ENCODE results near the gene RAB1A.

Gene RAB1A

DNA sequence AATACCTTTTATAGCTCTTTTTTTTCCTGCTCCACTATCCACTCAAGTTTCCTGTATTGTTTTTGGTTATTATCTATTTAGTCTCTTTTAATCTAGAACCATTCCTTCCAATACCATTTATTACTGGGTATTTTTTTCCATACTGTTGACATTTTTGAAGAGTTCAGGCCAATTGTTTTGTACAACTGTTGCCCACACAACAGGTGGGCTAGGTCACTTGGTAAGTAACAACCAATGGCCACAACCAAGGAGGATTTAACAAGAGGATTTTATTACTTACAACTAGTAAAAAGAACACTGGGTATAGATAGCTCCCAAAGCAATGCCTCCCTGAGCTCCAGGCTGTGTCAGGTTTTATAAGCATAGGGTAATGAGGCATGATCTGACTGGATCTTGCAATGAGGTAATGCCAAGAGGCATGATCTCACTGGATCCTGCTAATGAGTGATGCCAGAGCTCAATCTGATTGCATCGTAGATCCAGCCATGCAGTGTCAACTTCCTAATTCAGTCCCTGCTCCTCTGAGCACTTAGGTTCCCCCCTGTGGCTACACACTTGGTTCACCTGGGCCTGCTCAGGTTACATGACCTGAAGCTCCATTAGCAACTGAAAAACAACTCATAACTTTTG, 80.8 kb downstream of the RAB1A start:
- TF ChIP-seq FOXP2 (optimal IDR thresholded peaks at IDR 0.05; ENCODE audit: borderline replicate concordance, extremely low read depth, extremely low read length, insufficient read depth), result no peak
- no peak for TF ChIP-seq SIN3A (IDR thresholded peaks at IDR 0.05; ENCODE audit: borderline replicate concordance, insufficient read depth, low read length)
- no peak for TF ChIP-seq POLR2AphosphoS5 (IDR thresholded peaks at IDR 0.05; ENCODE audit: low read depth, low read length)
- no peak for TF ChIP-seq TAF1 (IDR thresholded peaks at IDR 0.05; ENCODE audit: borderline replicate concordance, insufficient read depth, low read length)
- TF ChIP-seq, protein P1, sequence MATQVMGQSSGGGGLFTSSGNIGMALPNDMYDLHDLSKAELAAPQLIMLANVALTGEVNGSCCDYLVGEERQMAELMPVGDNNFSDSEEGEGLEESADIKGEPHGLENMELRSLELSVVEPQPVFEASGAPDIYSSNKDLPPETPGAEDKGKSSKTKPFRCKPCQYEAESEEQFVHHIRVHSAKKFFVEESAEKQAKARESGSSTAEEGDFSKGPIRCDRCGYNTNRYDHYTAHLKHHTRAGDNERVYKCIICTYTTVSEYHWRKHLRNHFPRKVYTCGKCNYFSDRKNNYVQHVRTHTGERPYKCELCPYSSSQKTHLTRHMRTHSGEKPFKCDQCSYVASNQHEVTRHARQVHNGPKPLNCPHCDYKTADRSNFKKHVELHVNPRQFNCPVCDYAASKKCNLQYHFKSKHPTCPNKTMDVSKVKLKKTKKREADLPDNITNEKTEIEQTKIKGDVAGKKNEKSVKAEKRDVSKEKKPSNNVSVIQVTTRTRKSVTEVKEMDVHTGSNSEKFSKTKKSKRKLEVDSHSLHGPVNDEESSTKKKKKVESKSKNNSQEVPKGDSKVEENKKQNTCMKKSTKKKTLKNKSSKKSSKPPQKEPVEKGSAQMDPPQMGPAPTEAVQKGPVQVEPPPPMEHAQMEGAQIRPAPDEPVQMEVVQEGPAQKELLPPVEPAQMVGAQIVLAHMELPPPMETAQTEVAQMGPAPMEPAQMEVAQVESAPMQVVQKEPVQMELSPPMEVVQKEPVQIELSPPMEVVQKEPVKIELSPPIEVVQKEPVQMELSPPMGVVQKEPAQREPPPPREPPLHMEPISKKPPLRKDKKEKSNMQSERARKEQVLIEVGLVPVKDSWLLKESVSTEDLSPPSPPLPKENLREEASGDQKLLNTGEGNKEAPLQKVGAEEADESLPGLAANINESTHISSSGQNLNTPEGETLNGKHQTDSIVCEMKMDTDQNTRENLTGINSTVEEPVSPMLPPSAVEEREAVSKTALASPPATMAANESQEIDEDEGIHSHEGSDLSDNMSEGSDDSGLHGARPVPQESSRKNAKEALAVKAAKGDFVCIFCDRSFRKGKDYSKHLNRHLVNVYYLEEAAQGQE (IDR thresholded peaks at IDR 0.05; ENCODE audit: insufficient read depth in 1 of 2, low read depth in 2 of 2, low read length in 2 of 2), result no peak

DNA sequence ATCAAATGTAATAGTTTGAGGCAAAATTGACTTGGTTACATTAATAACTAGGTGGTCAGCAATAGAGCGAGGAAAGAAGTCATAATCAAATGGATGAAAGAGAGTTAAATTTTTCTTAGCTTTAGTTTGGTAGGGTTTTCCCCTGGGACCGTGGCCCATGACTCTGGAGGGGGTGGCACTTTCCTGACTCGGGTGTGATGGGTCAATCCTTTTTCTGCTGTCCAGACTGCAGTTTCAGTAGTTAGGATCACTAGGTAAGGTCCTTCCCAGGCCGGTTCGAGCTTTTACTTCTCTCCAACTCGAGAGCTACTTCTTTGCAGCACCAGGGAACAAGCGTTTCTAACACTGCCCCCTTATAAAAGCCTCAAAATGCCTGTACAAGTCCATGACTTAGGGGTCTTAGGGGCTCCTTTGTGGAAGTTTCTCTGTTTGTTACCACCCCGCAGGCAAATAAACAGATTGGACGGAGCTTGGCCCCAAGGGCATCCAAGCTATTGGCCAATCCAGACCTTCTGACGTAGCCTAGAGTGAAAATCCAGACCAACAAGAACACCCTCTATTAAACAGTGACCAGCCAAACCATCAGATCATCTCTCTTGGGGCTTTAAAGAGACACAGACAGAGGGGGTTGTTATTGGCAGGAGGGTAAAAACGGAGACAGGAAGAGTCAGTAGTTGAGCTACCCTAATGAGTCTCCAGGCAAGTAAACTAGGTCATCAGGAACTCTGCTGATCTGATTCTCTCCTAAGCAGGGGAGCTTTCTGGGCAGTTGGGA, 83.1 kb downstream of the RAB1A start:
- TF ChIP-seq TAF1 (IDR thresholded peaks at IDR 0.05; ENCODE audit: borderline replicate concordance, insufficient read depth, low read length), result no peak
- TF ChIP-seq SIN3A (IDR thresholded peaks at IDR 0.05; ENCODE audit: borderline replicate concordance, insufficient read depth, low read length), result no peak
- TF ChIP-seq POLR2AphosphoS5 (IDR thresholded peaks at IDR 0.05; ENCODE audit: low read depth, low read length), result no peak
- TF ChIP-seq, protein P1 (IDR thresholded peaks at IDR 0.05; ENCODE audit: insufficient read depth in 1 of 2, low read depth in 2 of 2, low read length in 2 of 2), result no peak
- no peak for TF ChIP-seq FOXP2 (optimal IDR thresholded peaks at IDR 0.05; ENCODE audit: borderline replicate concordance, extremely low read depth, extremely low read length, insufficient read depth)

DNA sequence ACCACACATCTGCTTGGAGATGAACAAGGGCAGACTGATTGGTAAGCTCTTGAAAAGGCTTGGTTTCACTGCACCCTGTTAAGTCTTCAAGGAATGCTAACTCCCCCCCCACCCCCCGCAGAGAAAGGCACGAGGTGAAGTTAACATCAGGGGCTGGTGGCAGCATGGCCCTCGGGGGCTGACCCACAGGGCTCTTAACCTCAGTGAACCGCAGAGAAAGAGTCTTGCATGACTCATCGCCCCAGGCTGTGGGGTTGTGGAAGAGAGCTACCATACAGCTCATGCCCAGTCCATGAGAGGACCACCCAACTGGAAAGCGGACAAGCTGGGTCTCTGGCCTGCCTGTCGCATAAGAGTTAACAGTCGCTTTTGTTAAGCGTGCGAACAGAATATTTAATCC, 84.3 kb downstream of the RAB1A start:
- TF ChIP-seq, protein P1 (IDR thresholded peaks at IDR 0.05; ENCODE audit: insufficient read depth in 1 of 2, low read depth in 2 of 2, low read length in 2 of 2), result no peak
- TF ChIP-seq POLR2AphosphoS5 (IDR thresholded peaks at IDR 0.05; ENCODE audit: low read depth, low read length) (no peak), TAF1 (IDR thresholded peaks at IDR 0.05; ENCODE audit: borderline replicate concordance, insufficient read depth, low read length) (no peak), FOXP2 (optimal IDR thresholded peaks at IDR 0.05; ENCODE audit: borderline replicate concordance, extremely low read depth, extremely low read length, insufficient read depth) (no peak), SIN3A (IDR thresholded peaks at IDR 0.05; ENCODE audit: borderline replicate concordance, insufficient read depth, low read length) (no peak)

DNA sequence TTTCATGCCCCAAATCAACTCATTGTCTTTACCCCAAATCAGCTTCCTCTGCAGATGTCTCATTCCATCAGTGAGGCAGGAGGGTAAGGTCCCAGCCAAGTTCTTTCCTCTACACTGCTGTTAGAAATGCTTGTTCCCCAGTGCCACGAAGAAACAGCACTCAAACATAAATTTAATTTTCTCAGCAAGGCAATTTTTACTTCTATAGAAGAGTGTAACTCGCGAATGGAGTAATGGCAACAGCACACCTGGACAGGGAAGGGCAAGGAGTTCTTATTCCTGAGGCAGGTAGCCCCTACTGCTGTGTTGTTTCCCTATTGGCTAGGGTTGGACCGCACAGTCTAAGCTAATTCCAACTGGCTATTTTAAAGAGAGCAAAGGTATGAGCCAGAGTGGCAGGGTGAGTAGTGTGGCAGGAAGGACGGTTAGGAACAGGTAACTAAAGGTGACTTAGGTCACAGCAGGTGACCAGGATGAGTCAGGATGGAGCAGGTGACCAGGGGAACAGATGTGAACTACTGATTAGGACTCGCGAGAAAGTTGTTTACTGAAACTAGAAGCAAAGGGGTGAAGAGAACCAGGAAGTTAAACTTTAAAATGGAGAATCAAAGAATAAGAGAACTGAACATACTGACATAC, 85.7 kb downstream of the RAB1A start:
- TF ChIP-seq, protein P1 (IDR thresholded peaks at IDR 0.05; ENCODE audit: insufficient read depth in 1 of 2, low read depth in 2 of 2, low read length in 2 of 2), result no peak
- no peak for TF ChIP-seq FOXP2 (optimal IDR thresholded peaks at IDR 0.05; ENCODE audit: borderline replicate concordance, extremely low read depth, extremely low read length, insufficient read depth)

Data from PFSK-1 (cell line).